NCI-H2081 treated with DMSO at 0.1 percent for 48 hours (cell line): ENCODE measurements around the gene PPP1R13B.

ENCODE experiments used
- DNase-seq: peaks from one replicate; lab custom pipeline; 2025; lab: John Stamatoyannopoulos, UW

Gene PPP1R13B

GRCh38 chr14:103740991-103741689, 106.2 kb downstream of the PPP1R13B start:
- no peak for DNase-seq

DNA sequence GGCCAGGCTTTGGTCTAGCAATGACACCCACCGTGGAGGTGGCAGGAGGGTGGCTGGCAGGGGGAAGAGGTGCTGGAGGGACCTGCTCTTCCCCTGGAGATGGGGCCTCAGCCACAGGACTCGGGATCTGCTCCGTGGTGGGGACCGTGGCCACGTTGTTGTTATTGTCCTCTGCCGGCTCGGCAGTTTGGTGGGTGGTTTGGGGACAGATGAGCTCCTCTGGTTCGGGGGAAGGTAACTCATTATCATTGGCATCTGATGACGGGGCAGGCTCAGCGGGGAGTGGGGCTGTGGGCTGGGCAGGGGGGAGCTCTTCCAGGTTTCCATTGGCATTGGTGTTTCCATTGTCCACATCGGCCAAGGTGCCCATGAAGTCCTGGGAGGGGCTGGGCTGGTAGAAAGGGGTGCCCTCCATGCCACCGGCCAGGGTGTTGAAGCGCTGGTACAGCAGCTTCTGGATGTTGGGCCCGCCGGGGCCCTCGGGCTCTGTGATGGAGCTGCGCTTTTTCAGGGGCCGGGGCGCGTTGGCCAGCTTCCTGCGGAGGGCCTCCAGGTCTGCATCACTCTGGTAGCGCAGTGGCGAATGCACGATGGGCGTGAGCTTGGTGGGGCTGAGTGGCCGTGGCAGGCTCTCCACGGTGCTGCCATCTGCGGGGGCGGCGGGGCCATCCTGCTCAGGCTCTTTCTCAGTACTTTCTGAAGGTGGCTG, 107.4 kb downstream of the PPP1R13B start:
- no peak for DNase-seq

DNA sequence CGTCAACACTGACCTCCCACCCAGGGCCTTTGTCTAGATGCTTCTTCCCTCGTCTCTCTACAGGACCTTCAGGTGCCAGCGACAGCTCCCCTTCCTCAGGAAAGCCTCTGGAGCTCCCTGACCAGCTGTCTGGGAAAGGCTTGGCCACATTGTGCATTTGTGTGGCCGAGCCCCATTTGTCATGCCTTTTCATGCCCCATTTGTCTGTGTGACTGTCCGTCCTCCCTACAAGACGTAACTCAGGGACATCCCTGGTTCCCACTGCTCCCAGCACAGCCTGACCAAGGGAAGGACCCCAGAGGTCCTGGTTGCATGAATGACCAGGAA, 107.9 kb downstream of the PPP1R13B start:
- DNase-seq = no peak

DNA sequence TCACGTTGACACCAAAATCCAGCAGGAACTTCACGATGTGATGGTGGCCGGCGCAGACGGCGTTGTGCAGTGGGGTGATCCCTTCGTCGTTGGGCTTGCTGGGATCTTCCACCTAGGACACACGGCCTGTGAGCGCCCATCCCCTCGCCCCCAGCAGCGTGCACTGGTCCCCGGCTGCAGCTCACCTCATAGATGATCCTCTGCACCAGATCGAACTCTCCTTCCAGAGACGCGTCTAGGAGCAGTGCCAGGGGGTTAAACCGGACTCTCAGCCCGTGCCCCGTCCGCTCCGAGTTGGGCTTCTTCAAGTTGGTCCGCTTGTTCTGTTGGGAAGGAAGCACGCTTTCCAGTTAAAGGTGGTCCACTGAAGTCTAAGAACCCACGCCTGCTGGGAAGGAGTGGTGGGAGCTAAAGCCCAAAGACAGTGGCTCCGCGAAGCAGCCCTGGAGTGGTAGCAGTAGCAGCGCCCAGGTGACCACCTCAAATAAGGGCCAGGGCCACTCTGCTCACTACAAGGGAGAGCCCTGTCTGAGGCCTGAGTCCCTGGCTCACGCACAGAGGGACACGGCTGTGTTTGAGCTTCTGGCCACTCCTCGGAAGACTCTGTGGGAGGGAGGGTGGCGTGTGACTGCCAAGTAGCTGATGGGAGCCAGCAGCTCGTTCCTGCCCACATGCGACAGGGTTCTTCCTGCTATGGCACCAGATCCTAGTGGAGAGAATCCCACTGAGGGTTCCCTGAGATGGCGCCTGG, 108.5 kb downstream of the PPP1R13B start:
- no peak for DNase-seq

GRCh38 chr14:103738166-103738565, 109.2 kb downstream of the PPP1R13B start:
- no peak for DNase-seq

DNA sequence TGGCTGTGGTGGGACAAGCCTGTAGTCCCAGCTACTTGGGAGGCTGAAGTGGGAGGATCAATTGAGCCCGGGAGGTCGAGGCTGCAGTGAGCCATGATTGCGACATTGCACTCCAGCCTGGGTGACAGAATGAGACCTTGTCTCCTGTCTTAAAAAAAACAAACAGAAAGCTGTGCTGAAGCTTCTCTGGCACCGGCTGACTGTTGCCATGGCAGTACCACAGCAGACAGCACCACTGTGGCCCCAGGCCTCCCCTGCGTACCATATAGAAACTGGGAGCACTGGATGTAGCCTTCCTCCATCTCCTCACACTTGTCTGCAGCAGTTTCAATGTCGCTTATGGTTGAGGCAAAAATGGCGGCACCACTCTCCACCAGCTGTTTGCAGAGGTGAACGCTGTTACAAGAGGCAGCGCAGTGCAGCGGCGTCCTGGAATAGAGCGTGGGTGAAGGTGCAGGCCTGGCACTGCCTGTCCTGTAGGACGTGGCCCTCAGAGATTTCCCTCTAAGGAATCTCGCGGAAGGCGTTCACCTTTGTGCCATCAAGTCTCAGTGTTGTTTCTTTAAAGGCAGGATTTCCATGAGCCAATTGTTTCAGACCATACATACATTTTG, 109.8 kb downstream of the PPP1R13B start:
- no peak for DNase-seq

GRCh38 chr14:103736546-103737431, 110.6 kb downstream of the PPP1R13B start:
- DNase-seq = no peak

DNA sequence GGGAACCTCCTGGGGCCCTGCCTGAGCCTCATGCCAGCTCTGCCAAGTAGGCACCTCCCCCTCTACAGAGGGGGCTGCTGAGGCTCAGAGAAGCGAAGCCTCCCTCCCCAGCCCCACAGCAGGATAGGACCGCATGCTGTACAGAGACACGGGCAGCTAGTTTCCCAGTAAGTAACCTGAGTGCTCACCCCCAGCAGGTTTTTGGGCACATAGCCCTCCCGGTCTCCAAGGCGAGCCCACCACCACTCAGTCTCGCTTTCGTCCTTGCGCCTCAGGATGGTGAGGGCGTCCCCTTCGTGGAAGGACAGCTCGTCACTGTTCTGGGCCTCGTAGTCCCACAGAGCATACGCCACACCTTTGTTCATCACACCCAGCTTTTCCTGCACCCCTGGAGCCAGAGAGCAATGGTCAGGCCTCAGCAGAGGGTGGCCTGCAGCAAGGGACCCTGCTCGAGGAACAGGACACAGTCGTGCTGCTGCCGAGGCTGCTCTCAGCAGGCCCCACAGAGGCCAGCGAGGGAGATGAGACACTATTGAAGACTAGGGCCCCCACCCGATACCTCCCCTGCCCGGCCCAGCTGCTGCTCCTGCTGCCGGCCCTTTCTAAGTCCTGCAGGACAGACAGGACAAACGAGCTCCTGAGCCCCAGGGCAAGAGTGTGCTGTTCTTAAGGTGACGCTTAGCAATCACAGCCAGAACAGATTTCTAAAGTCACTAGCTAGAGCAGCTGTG, 111.4 kb downstream of the PPP1R13B start:
- DNase-seq = no peak

GRCh38 chr14:103735439-103735814, 111.9 kb downstream of the PPP1R13B start:
- no peak for DNase-seq

DNA sequence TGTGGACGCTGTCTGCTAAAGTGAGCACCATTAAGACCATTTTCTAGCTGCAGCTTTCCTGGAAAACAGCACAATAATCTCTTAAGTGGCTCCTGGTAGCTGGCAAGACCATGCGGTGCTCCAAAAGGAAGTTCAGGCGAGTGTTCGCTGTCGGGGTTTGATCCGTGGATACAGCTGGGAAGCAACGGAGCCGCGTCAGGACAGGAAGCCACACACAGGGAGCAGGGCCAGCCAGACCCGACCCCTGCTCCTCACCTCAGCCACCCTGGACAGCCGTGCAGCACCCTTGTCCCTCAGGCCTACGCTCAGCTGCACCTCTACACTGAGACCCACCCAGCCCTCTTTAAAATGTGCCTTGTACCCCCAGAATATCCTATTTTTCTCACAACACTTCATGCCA, 112.4 kb downstream of the PPP1R13B start:
- DNase-seq = no peak

- DNase-seq = no peak
Observed at GRCh38 chr14:103734081-103734888, 113.1 kb downstream of the PPP1R13B start.

- no peak for DNase-seq
Observed at GRCh38 chr14:103733651-103734050, 113.7 kb downstream of the PPP1R13B start.

DNA sequence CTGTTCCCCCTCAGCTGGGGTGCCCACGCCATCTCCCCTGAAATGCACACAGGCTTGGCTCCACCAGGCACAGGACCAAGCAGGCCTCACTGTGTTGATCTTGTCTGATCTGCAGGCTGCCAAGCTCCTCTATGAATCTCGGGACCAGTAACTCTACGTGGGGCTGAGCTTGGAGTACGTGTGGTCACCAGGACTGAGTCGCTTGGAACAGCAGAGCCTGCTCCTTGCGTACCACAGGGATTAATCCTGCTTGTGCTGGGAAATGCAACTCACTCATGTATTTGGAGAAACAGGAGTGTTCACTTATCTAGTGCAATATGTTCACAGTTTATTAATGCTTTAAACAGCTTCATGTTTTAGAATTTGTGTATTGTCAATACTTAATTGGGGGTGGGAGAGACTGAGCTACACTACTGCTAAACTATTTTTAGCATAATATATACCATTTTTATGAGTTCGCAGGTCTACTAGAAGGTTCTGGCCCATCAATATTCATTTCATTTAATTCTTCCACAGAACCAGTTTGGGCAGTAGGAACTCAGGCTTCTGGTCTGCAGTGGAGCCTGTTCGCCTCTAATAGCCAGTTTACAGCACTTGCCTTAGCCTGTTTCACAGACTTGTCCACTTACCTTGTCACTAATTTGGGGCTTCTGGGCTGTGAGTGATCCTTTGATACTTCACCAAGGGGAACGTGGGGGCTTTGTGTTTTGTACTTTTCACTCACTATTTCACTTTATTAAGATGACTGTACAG, 114.3 kb downstream of the PPP1R13B start:
- DNase-seq = no peak

DNA sequence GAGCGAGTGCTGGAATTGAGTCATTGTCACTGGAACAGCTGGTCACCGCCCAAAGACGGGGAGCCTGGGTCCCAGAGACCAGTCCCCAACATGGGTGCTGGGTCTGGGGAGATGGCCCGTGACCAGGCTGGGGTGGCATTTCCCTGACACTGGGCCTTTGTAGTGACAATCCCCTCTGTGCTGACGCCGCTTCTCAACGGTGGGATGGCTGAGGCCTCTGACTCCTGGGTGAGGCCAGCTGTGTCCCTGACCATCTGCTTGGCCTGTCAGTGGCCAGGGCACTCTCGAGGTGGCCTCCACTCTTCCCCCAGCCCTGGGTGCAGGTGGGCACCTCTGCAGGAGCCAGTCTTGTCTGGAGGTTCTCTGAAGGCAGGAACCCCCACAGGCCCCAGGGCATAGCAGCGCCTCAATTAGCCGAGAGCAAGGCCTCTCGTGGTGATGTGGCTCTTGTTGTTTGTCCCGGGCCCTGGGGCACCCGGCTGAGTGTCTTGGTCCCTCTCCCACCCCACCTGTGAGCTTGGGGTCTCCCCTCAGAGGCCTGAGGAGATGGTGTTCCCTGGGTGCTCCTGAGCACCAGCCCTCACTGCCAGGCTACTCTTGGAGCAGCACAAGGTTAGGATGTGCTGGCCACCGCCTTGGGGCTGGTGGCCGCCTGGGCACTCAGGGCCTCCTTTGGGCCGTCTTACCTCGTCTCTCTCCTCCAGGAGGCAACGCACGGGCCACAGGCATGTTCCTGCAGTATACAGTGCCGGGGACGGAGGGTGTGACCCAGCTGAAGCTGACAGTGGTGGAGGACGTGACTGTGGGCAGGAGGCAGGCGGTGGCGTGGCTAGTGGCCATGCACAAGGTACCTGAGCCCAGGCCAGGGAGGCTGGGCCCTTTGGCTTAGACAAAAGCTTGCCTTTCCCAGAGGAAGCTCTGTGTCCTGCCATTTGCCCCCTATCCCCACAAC, 115.2 kb downstream of the PPP1R13B start:
- no peak for DNase-seq

GRCh38 chr14:103731481-103731880, 115.9 kb downstream of the PPP1R13B start:
- no peak for DNase-seq

DNA sequence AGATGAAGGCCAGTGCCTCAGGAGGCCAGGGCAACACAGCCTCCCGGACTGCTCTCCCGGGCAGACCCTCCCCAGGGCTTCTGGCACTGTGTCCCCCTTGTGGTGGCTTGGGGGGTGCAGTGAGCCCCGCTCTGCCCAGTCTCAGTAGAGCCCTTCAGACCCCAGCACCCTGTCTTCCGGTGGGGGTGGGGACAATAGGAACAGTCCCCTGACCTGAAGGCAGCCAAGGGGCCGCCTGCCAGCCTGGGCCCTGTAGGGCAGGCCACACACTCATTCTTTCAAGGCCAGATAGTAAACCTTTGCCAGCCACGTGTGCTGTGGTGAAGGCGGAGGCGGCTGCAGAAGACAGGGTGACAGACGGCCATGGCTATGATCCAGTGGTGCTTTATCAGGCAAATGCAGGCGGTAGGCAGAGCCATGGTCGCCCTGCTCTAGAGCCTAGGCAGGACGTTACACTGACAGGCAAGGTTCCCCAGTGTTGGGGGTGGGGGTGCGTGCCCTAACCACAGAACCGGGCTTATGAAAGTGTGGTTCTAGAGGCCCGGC, 116.8 kb downstream of the PPP1R13B start:
- no peak for DNase-seq

GRCh38 chr14:103729496-103730448, 117.6 kb downstream of the PPP1R13B start:
- no peak for DNase-seq
